A549 treated with AZD9567 at 1 μM for 4 hours (cell line): ENCODE data around the gene CCDC191. TPM values are rescaled to one million over a fixed set of nuclear protein-coding genes. Genes with fewer than 3 reads are reported as not detected.

Experiments used
- total RNA-seq: library from RNA; stranded (reverse); fragments of 200-300 nt; extraction: Qiagen RNA extraction; gene quantifications from 5 replicates; pipeline ENCODE4 v1.2.3, GENCODE V29; 2022; ENCODE audit not compliant: insufficient read depth

CCDC191 gene, protein sequence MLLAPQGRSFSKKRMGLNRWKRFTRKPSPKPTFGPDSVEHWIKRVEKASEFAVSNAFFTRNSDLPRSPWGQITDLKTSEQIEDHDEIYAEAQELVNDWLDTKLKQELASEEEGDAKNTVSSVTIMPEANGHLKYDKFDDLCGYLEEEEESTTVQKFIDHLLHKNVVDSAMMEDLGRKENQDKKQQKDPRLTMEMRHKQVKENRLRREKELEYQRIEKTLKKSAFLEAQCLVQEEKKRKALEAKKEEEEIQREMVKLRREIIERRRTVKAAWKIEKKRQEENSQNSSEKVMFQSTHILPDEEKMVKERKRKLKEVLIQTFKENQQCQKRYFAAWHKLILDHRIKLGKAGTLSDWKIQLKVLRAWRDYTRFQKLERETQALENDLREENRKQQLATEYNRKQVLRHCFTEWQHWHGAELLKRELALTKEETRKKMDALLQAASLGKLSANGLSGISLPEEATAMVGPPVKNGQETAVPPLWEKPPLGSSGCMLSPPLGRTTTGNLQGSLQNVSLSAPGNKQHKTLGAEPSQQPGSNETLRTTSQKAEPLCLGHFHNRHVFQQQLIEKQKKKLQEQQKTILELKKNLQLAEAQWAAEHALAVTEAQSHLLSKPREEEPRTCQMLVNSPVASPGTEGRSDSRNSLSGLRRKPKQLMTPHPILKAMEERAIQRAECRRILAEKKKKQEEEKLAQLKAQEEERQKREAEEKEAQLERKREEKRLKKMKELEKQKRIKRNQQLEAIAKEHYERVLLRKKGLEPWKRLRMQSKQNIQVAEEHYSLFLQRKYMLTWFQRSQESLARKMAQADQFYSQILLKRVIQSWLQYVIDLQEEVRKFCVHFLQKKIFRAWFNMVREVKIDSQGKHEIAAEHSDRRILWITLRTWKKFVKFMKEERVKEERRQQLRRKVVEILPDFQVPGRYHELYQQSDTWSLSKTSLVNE
- 1.3 to 1.6 TPM (median 1.6 TPM) in 5 replicates for total RNA-seq

GRCh38 chr3:114056130-114057010 lies at the start of gene CCDC191, which contains the start of gene QTRT2:
TSS of gene CCDC191 (minus strand) at chr3:114056526. CDS start at chr3:114056466, 60 bp downstream.
TSS of gene QTRT2 (plus strand) at chr3:114056737. CDS start at chr3:114065258, 8,521 bp downstream.

GRCh38 chr3:113947372-113948014 lies 108.8 kb downstream of the CCDC191 start, which contains the start of gene ZDHHC23:
TSS of gene ZDHHC23 (plus strand) at chr3:113948013. CDS start at chr3:113948803, 790 bp downstream.

Other genes with a start within 250 kb of the CCDC191 start
- 0.35 to 2.2 TPM (median 0.88 TPM) in 5 replicates for gene GRAMD1C, start 217.7 kb downstream of the CCDC191 start, total RNA-seq
- 3.4 to 4.0 TPM (median 3.5 TPM) in 5 replicates for gene ZDHHC23, start 108.5 kb downstream of the CCDC191 start, total RNA-seq
- gene QTRT2, start 211 bp upstream of the CCDC191 start, total RNA-seq: 21.9 to 29.7 TPM (median 23.1 TPM) in 5 replicates
- gene DRD3, start 122.5 kb upstream of the CCDC191 start, total RNA-seq: not detected in 5 replicates
- gene ZNF80, start 181.1 kb upstream of the CCDC191 start, total RNA-seq: not detected in 5 replicates
- not detected in 5 replicates for gene TIGIT, start 237.5 kb upstream of the CCDC191 start, total RNA-seq